HCT116 (cell line): ENCODE data around the gene SLC66A2. TPM values are rescaled to one million over a fixed set of nuclear protein-coding genes. Genes with fewer than 3 reads are reported as not detected.

Experiments
- ATAC-seq: fragments of 200-7000 bp; cut with Tn5 transposase; 2 replicates; pipeline ENCODE4 v1.9.1; 2020; ENCODE audit warnings: mild to moderate bottlenecking, moderate library complexity
- BruUV-seq: library from RNA; stranded (reverse); fragments of 400-500 nt; replicated peaks from 2 replicates; lab custom pipeline; 2021; lab: Mats Ljungman, UMichigan
- CTCF ChIA-PET: fragments of 300-600 bp; sonication (Branson Sonifier 250); formaldehyde crosslinking; loops from one replicate; lab custom pipeline; 2021; ENCODE audit warnings: antibody characterized with exemption; lab: Charles Lee
- POLR2A ChIA-PET: fragments of 300-600, 350-600 bp; sonication (Branson Sonifier 250); formaldehyde crosslinking; loops from one replicate; lab custom pipeline; 2021; ENCODE audit warnings: antibody characterized with exemption; lab: Charles Lee
- RAD21 ChIA-PET, 2 experiments: fragments of 300-600 bp; sonication (Branson Sonifier 250); formaldehyde crosslinking; loops; one replicate each; lab custom pipeline; 2023; ENCODE audit warnings: low total read pairs in 2 of 2; ENCODE audit not compliant: uncharacterized antibody in 2 of 2, unreplicated experiment in 2 of 2, low non-redundant PET in 1 of 2; lab: Charles Lee
- DNase-seq: peaks from one replicate; pipeline ENCODE4 v3.0.0-alpha.2; 2010; ENCODE audit warnings: low read depth, low spot score
- H2AFZ ChIP-seq: fragments of 200-600 bp; shearing (Covaris generic), sonication (generic); 2 replicates; pipeline ENCODE4 v1.6.1; 2017; ENCODE audit warnings: low read depth, mixed run types, mixed read lengths, antibody characterized with exemption, low read length; ENCODE audit not compliant: poor library complexity, severe bottlenecking
- H3K27ac ChIP-seq: 2 replicates; pipeline ENCODE4 v1.5.1; 2012; ENCODE audit warnings: low read depth, low read length
- H3K27me3 ChIP-seq: fragments of 200-600 bp; sonication (generic); 2 replicates; pipeline ENCODE4 v1.6.1; 2016; ENCODE audit warnings: mixed run types, low read length, mixed read lengths; ENCODE audit not compliant: insufficient read depth
- H3K36me3 ChIP-seq, 2 experiments: fragments of 200-500 bp in 1 of 2; fragments of 200-600 bp in 1 of 2; sonication (Bioruptor generic) in 1 of 2; sonication (generic) in 1 of 2; 2 replicates each; pipeline versions ENCODE4 v1.5.1 to v1.6.1; 2014 to 2016; ENCODE audit warnings: low read length in 2 of 2, inconsistent platforms in 1 of 2, mixed read lengths in 1 of 2, mixed run types in 1 of 2; ENCODE audit not compliant: insufficient read depth in 2 of 2, control insufficient read depth in 1 of 2
- H3K4me1 ChIP-seq, 2 experiments: fragments of 200-600 bp in 1 of 2; sonication (generic) in 1 of 2; 2 replicates each; pipeline versions ENCODE4 v1.5.1 to v1.6.1; 2012 to 2017; ENCODE audit warnings: low read length in 2 of 2, inconsistent platforms in 1 of 2, mild to moderate bottlenecking in 1 of 2, mixed read lengths in 1 of 2, mixed run types in 1 of 2, moderate library complexity in 1 of 2; ENCODE audit not compliant: insufficient read depth in 2 of 2, control insufficient read depth in 1 of 2
- H3K4me2 ChIP-seq: fragments of 200-600 bp; sonication (generic); 2 replicates; pipeline ENCODE4 v1.6.1; 2017; ENCODE audit warnings: mixed run types, low read length, mixed read lengths
- H3K4me3 ChIP-seq, 2 experiments: fragments of 200-600 bp in 1 of 2; sonication (generic) in 1 of 2; replicated peaks in 1 of 2; 2 replicates each; pipeline ENCODE4 v1.5.1; 2011 to 2016; ENCODE audit warnings: low read length in 2 of 2, control low read depth in 1 of 2, low read depth in 1 of 2, mild to moderate bottlenecking in 1 of 2, mixed read lengths in 1 of 2, mixed run types in 1 of 2
- H3K79me2 ChIP-seq: fragments of 200-600 bp; sonication (generic); 2 replicates; pipeline ENCODE4 v1.6.1; 2017; ENCODE audit warnings: mild to moderate bottlenecking, mixed run types, low read length, moderate library complexity, mixed read lengths; ENCODE audit not compliant: insufficient read depth
- H3K9ac ChIP-seq: fragments of 200-600 bp; sonication (generic); 2 replicates; pipeline ENCODE4 v1.6.1; 2016; ENCODE audit warnings: low read length, mixed read lengths
- H3K9me2 ChIP-seq: fragments of 200-600 bp; sonication (generic), shearing (Covaris generic); 2 replicates; pipeline ENCODE4 v1.6.1; 2017; ENCODE audit warnings: mixed run types, mild to moderate bottlenecking, moderate library complexity; ENCODE audit not compliant: insufficient read depth
- H3K9me3 ChIP-seq, 2 experiments: fragments of 200-500 bp in 1 of 2; fragments of 200-600 bp in 1 of 2; sonication (Bioruptor generic) in 1 of 2; sonication (generic) in 1 of 2; 2 replicates each; pipeline ENCODE4 v1.6.1; 2014 to 2017; ENCODE audit warnings: low read length in 2 of 2, mixed read lengths in 2 of 2, inconsistent platforms in 1 of 2, low read depth in 1 of 2, mild to moderate bottlenecking in 1 of 2, mixed run types in 1 of 2, moderate library complexity in 1 of 2; ENCODE audit not compliant: control insufficient read depth in 1 of 2, insufficient read depth in 1 of 2
- H4K20me1 ChIP-seq: fragments of 200-600 bp; sonication (generic), shearing (Covaris generic); 2 replicates; pipeline ENCODE4 v1.6.1; 2017; ENCODE audit warnings: mixed run types, mild to moderate bottlenecking, moderate library complexity; ENCODE audit not compliant: insufficient read depth
- CBX3 ChIP-seq: IDR thresholded peaks from 2 replicates; pipeline ENCODE4 v1.6.1; 2012; ENCODE audit warnings: low read depth
- ELF1 ChIP-seq: IDR thresholded peaks from 2 replicates; pipeline ENCODE4 v1.6.1; 2012; ENCODE audit warnings: low read depth, borderline replicate concordance
- FOSL1 ChIP-seq: IDR thresholded peaks from 2 replicates; pipeline ENCODE4 v1.6.1; 2012; ENCODE audit warnings: low read depth
- POLR2AphosphoS5 ChIP-seq: IDR thresholded peaks from 2 replicates; pipeline ENCODE4 v1.6.1; 2011; ENCODE audit warnings: mild to moderate bottlenecking, low read depth, low read length, moderate library complexity
- RAD21 ChIP-seq: IDR thresholded peaks from 2 replicates; pipeline ENCODE4 v1.6.1; 2012; ENCODE audit warnings: low read depth, mild to moderate bottlenecking
- SP1 ChIP-seq: IDR thresholded peaks from 2 replicates; pipeline ENCODE4 v1.6.1; 2012; ENCODE audit warnings: low read depth
- intact Hi-C: fragments of 100-400 bp; cut with micrococcal nuclease; formaldehyde crosslinking; loops from 2 replicates; pipeline ENCODE4 v1.10.0; 2022
- total RNA-seq: library from RNA; stranded (reverse); gene quantifications from one replicate; pipeline ENCODE4 v1.2.1, GENCODE V29; 2021; ENCODE audit not compliant: unreplicated experiment

SLC66A2 gene
- total RNA-seq, 1 experiment from 2014 or later, result 44.9 TPM

- H3K36me3 ChIP-seq, result peaks cover 18 to 53% of the 10 kb centered on the region in 2 experiments; a peak in 3 of 4 replicates
- no peaks in the 10 kb centered on the region for H3K9me2 ChIP-seq
Observed at GRCh38 chr18:79938196-79938595, 13.3 kb downstream of the SLC66A2 start.

GRCh38 chr18:79937103-79937860 is 14.2 kb downstream of the SLC66A2 start:
- Histone ChIP-seq H3K36me3 (peaks cover 10 to 46% of the 10 kb centered on the region in 2 experiments; a peak in 3 of 4 replicates), H3K9me2 (no peaks in the 10 kb centered on the region), H3K4me3 (no peak overlapping the region), H3K4me2 (no peak overlapping the region), H4K20me1 (no peaks in the 10 kb centered on the region), H3K9me3 (peaks cover 7 to 23% of the 10 kb centered on the region in 2 experiments; a peak in 2 of 4 replicates), H3K9ac (no peak overlapping the region), H2AFZ (no peak overlapping the region), H3K27ac (no peak overlapping the region), H3K27me3 (no peaks in the 10 kb centered on the region), H3K79me2 (peaks cover 96% of the 10 kb centered on the region), H3K4me1 (no peaks in the 10 kb centered on the region)
- POLR2A ChIA-PET, result no interaction called here
- intact Hi-C loops, result no loop called here
- RAD21 ChIA-PET, result no interaction called here
- DNase-seq, result no peak
- ATAC-seq, result no peak
- BruUV-seq, result no TSS peak
- TF ChIP-seq POLR2AphosphoS5 (no peak), CBX3 (no peak), SP1 (no peak), RAD21 (no peak), ELF1 (no peak)
- CTCF ChIA-PET, result no interaction called here

More at GRCh38 chr18:79938196-79938595, 13.3 kb downstream of the SLC66A2 start:
- Histone ChIP-seq H3K79me2 (peaks cover 95% of the 10 kb centered on the region), H3K4me1 (no peaks in the 10 kb centered on the region), H2AFZ (no peak overlapping the region), H3K4me3 (no peak overlapping the region), H3K9me3 (peaks cover 7 to 23% of the 10 kb centered on the region in 2 experiments; a peak in 2 of 4 replicates), H3K4me2 (no peak overlapping the region), H3K27me3 (no peaks in the 10 kb centered on the region), H3K27ac (no peak overlapping the region), H3K9ac (no peak overlapping the region), H4K20me1 (no peaks in the 10 kb centered on the region)
- BruUV-seq, result no TSS peak
- TF ChIP-seq CBX3 (no peak), ELF1 (no peak), FOSL1 (no peak)
- ATAC-seq (no peak), DNase-seq (no peak)
- intact Hi-C loops, result no loop called here
- POLR2A ChIA-PET, result no interaction called here
- RAD21 ChIA-PET, result no interaction called here
- CTCF ChIA-PET, result no interaction called here
